Thyroid gland (tissue), 4 donors: ENCODE data around the gene METRNL. TPM values are rescaled to one million over a fixed set of nuclear protein-coding genes. Genes with fewer than 3 reads are reported as not detected.

ENCODE experiments used
- DNase-seq, 2 donors: peaks; one replicate each; pipeline ENCODE4 v3.0.0-alpha.2; 2019
- H3K27ac ChIP-seq, 3 donors: fragments of 200-600 bp; sonication (generic); 1 replicate in 2 of 3; 2 replicates in 1 of 3; pipeline ENCODE4 v1.5.1; 2016 to 2019; ENCODE audit warnings: mild to moderate bottlenecking in 1 of 3, moderate library complexity in 1 of 3
- H3K27me3 ChIP-seq: fragments of 200-600 bp; sonication (generic); one replicate; pipeline ENCODE4 v1.5.1; 2019
- H3K36me3 ChIP-seq, 2 donors: fragments of 200-600 bp; sonication (generic); one replicate each; pipeline ENCODE4 v1.5.1; 2016 to 2019
- H3K4me1 ChIP-seq, 2 donors: fragments of 200-600 bp; sonication (generic); one replicate each; pipeline ENCODE4 v1.5.1; 2017 to 2019
- H3K4me3 ChIP-seq, 3 donors: fragments of 200-600 bp; sonication (generic); replicated peaks in 1 of 3; 1 replicate in 2 of 3; 2 replicates in 1 of 3; pipeline ENCODE4 v1.5.1; 2016; ENCODE audit warnings: mild to moderate bottlenecking in 1 of 3
- H3K9me3 ChIP-seq: fragments of 200-600 bp; sonication (generic); one replicate; pipeline ENCODE4 v1.5.1; 2017
- POLR2A ChIP-seq, 2 donors: fragments of 450-650 bp; IDR thresholded peaks; one replicate each; pipeline ENCODE4 v1.6.1; 2017; ENCODE audit warnings: antibody characterized with exemption in 2 of 2, mild to moderate bottlenecking in 2 of 2, moderate library complexity in 1 of 2
- WGBS, 2 donors: methylation state at CpG; one replicate each; pipeline ENCODE4 v1.1.5; 2017; 5-methylcytosine and 5-hydroxymethylcytosine counted together
- intact Hi-C: fragments of 100-400 bp; cut with DNase I; formaldehyde crosslinking; loops from one replicate; pipeline ENCODE4 v1.15.1; 2023
- total RNA-seq, 4 donors: library from RNA; depleted of rRNA; stranded (reverse); fragments of >200 nt; gene quantifications; one replicate each; pipeline ENCODE4 v1.2.3, GENCODE V29; 2016
- TF ChIP-seq, protein P1 (sequence below), 6 experiments: fragments of 200-600 bp in 3 of 6; fragments of 450-650 bp in 3 of 6; sonication (generic) in 3 of 6; IDR thresholded peaks; one replicate each; pipeline ENCODE4 v1.5.1; 2016 to 2019; ENCODE audit warnings: antibody characterized with exemption in 6 of 6, mild to moderate bottlenecking in 2 of 6, inconsistent platforms in 1 of 6, moderate library complexity in 1 of 6

The METRNL gene
- total RNA-seq, 4 donors from 2014 or later = 57.5 to 89.7 (median 73.3) TPM

DNA sequence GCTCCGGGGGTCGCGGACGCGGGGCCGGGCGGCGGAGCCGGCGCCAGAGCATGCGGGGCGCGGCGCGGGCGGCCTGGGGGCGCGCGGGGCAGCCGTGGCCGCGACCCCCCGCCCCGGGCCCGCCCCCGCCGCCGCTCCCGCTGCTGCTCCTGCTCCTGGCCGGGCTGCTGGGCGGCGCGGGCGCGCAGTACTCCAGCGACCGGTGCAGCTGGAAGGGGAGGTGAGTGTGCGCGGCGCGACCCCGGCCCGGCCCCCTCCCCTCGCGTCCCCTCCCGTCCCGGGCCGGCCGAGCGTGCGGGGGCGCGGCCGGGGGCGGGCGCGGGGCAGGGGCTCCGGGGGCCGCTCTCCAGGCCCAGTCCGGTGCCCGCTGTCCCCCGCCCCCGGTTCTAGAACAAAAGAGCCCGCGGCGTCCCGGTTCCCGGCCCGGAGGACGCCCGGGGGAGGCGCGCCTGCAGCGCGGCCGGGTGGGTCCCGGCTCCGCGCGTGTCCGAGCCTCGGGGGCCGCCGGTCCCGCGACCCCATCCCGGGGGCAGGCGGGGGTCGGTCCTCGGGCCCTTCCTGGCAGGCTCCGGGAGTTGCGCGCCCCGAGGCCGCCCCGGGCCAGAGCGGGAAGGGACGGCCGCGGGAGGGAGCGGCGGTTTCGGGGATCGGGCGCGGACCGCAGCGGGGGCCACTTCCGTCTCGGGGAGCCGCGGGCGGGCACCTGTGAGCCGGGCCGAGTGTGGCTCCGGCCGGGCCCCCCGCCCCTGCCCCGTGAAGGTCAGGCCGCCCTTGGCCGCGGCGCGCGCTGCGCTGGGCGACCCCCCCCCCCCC, 563 bp downstream of the METRNL start:
- H3K4me1 ChIP-seq = peaks cover 45 to 75% of the 10 kb centered on the region in 2 donors
- 1% methylated on average over 19 to 28 of the region's 127 CpGs for WGBS, 2 donors
- TF ChIP-seq, protein P1, sequence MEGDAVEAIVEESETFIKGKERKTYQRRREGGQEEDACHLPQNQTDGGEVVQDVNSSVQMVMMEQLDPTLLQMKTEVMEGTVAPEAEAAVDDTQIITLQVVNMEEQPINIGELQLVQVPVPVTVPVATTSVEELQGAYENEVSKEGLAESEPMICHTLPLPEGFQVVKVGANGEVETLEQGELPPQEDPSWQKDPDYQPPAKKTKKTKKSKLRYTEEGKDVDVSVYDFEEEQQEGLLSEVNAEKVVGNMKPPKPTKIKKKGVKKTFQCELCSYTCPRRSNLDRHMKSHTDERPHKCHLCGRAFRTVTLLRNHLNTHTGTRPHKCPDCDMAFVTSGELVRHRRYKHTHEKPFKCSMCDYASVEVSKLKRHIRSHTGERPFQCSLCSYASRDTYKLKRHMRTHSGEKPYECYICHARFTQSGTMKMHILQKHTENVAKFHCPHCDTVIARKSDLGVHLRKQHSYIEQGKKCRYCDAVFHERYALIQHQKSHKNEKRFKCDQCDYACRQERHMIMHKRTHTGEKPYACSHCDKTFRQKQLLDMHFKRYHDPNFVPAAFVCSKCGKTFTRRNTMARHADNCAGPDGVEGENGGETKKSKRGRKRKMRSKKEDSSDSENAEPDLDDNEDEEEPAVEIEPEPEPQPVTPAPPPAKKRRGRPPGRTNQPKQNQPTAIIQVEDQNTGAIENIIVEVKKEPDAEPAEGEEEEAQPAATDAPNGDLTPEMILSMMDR (IDR thresholded peaks at IDR 0.05) = no peak
- peak in 1 of 2 donors; percentile 35 for TF ChIP-seq POLR2A (IDR thresholded peaks at IDR 0.05)
- H3K36me3 ChIP-seq = peaks cover under 1 to 3% of the 10 kb centered on the region in 2 donors
- H3K4me3 ChIP-seq = peak overlapping the region in 2 of 3 donors; percentile 69 to 85
- intact Hi-C loops = no loop called here
- no peak for DNase-seq
- no peaks in the 10 kb centered on the region for H3K9me3 ChIP-seq
- H3K27me3 ChIP-seq = no peaks in the 10 kb centered on the region
- H3K27ac ChIP-seq = peak overlapping the region; percentile 84 to 94 (median 92)

DNA sequence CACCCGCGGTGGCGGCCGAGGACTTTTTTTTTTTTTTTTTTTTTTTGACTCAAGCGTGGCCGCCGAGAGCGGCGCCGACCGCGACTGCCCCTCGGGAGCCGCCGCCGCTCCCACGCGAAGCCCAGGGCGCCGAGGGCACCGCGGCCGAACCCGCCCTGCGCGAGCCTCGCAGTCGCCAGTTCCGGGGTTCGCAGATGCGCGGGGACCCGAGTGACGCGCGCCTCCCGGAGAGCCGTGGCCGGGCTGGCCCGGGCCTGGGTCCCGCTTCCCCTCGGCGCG, 1.1 kb downstream of the METRNL start:
- Histone ChIP-seq H3K36me3 (peaks cover 6 to 8% of the 10 kb centered on the region in 2 donors), H3K27me3 (no peaks in the 10 kb centered on the region), H3K9me3 (no peaks in the 10 kb centered on the region), H3K4me1 (peaks cover 43 to 73% of the 10 kb centered on the region in 2 donors), H3K27ac (peak overlapping the region; percentile 84 to 94 (median 92)), H3K4me3 (peak overlapping the region; percentile 44 to 85 (median 69))
- no peak for TF ChIP-seq POLR2A (IDR thresholded peaks at IDR 0.05)
- TF ChIP-seq, protein P1 (IDR thresholded peaks at IDR 0.05) = no peak
- 0% methylated on average over 2 of the region's 44 CpGs for WGBS, 2 donors
- intact Hi-C loops = no loop called here
- DNase-seq = no peak

DNA sequence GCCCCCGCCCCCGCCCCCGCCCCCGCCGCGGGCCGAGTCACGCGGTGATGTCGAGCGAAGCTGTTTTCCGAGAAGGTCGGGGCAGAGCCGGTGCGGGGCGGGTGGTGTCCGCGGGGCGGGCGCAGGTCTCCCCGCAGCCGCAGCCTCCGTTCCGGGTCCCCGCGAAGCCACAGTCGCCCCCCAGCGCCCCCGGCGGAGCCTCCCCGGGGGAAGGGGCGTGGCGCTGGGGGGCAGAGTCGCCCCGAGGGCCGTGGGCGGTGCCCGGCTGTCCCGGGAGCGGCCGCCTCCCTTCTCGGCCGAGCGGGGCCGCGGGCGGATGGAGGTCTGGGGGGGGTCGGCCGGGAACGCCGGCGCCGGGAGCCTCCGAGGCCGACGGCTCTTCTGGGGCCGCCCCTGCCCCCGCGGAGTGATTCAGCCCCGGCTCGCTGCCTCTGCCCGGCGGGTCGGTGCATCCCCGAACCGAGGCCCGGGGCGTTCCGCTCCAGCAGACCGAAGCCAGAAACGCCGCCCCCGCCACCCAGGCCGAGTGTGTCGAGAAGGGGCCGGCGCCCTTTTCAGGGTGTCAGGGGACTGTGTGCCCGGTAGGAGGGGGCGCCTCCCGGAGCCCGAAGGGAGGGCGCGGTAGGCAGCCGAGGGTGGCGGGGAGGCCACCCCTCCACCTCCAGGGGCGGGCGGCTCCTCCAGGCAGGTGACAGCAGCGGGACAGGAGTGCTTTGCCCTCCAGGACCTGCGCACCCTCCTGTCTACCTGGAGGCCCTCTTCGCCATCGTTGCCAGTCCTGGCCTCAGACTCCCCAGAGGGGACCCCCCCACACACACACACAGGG, 1.7 kb downstream of the METRNL start:
- Histone ChIP-seq H3K4me1 (peaks cover 38 to 68% of the 10 kb centered on the region in 2 donors), H3K36me3 (peaks cover 9 to 11% of the 10 kb centered on the region in 2 donors), H3K4me3 (peak overlapping the region; percentile 44 to 85 (median 69)), H3K27ac (peak overlapping the region; percentile 84 to 94 (median 92)), H3K27me3 (no peaks in the 10 kb centered on the region), H3K9me3 (no peaks in the 10 kb centered on the region)
- WGBS, 2 donors = 0 to 28% methylated on average over 3 to 5 of the region's 91 CpGs
- DNase-seq = peak; percentile 79 to 82
- peak in 1 of 2 donors; percentile 63 for TF ChIP-seq POLR2A (IDR thresholded peaks at IDR 0.05)
- TF ChIP-seq, protein P1 (IDR thresholded peaks at IDR 0.05) = no peak
- intact Hi-C loops = no loop called here

DNA sequence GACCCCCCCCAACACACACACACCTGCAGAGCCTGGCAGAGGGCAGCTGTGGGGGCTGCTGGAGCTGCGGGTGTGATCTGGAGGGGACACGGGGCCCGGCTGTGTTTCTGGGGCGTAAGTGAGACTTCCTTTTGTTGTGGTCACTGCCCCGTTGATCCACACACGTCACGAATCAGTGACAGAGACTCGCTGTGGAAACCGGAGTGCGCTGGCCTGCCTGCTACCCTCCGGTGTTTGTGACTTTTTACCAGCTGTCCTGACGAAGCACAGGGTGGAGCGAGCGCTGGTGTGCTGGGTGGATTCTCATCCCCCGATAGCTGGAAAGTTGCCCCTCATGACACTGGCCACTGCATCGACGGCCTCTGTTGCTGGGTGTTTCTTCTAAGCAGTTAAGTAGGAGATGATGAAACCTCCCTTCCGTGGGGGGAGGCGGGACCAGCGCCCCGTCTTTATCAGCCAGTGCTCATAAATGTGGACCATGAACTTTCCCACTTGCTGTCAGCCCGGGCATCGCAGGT, 2.3 kb downstream of the METRNL start:
- TF ChIP-seq, protein P1 (IDR thresholded peaks at IDR 0.05) = no peak
- TF ChIP-seq POLR2A (IDR thresholded peaks at IDR 0.05) = no peak
- Histone ChIP-seq H3K9me3 (no peaks in the 10 kb centered on the region), H3K27ac (peak overlapping the region; percentile 84 to 94 (median 92)), H3K36me3 (peaks cover 11 to 12% of the 10 kb centered on the region in 2 donors), H3K4me3 (peak overlapping the region in 2 of 3 donors; percentile 69 to 85), H3K27me3 (no peaks in the 10 kb centered on the region), H3K4me1 (peaks cover 37 to 64% of the 10 kb centered on the region in 2 donors)
- 40 to 64% methylated on average over 14 to 18 of the region's 23 CpGs for WGBS, 2 donors
- intact Hi-C loops = no loop called here
- peak in 1 of 2 donors; percentile 62 for DNase-seq
